Activated naive CD8-positive, alpha-beta T cell (primary cell): ENCODE data around the gene LDB2.

Experiments used
- H3K27ac Mint-ChIP-seq: one replicate; pipeline ENCODE4 v1.8.0; 2021; ENCODE audit warnings: mixed read lengths
- H3K27me3 Mint-ChIP-seq: one replicate; pipeline ENCODE4 v1.8.0; 2021; ENCODE audit warnings: mixed read lengths
- H3K36me3 Mint-ChIP-seq: one replicate; pipeline ENCODE4 v1.8.0; 2021; ENCODE audit warnings: mixed read lengths
- H3K4me1 Mint-ChIP-seq: one replicate; pipeline ENCODE4 v1.8.0; 2021; ENCODE audit warnings: low read depth, mixed read lengths
- H3K4me3 Mint-ChIP-seq: one replicate; pipeline ENCODE4 v1.8.0; 2021; ENCODE audit warnings: mild to moderate bottlenecking, mixed read lengths
- H3K9me3 Mint-ChIP-seq: one replicate; pipeline ENCODE4 v1.8.0; 2021; ENCODE audit warnings: low read depth, mixed read lengths

The LDB2 gene

DNA sequence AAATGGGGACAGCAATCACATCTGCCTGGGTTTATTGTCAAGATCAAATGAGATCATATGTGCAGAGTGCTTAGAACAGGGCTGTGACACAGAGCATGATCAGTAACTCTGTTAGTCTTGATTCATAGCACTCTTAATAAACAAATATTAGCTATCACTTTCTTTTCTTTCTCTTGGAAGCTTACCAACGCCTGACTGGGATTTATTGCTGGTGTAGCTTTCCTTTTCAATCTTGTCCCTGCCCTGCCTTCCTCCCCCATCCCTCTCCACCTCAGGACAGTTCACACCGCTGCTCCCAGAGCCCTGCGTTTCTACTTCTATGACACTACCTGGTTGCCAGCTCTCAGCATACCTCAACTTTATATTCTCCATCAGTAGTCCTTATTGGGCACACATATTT lies 120.7 kb downstream of the LDB2 start:
- H3K4me1 Mint-ChIP-seq = no peaks in the 10 kb centered on the region
- no peak overlapping the region for H3K4me3 Mint-ChIP-seq
- H3K9me3 Mint-ChIP-seq = no peaks in the 10 kb centered on the region
- no peaks in the 10 kb centered on the region for H3K36me3 Mint-ChIP-seq
- no peak overlapping the region for H3K27ac Mint-ChIP-seq
- H3K27me3 Mint-ChIP-seq = peaks cover 2% of the 10 kb centered on the region

DNA sequence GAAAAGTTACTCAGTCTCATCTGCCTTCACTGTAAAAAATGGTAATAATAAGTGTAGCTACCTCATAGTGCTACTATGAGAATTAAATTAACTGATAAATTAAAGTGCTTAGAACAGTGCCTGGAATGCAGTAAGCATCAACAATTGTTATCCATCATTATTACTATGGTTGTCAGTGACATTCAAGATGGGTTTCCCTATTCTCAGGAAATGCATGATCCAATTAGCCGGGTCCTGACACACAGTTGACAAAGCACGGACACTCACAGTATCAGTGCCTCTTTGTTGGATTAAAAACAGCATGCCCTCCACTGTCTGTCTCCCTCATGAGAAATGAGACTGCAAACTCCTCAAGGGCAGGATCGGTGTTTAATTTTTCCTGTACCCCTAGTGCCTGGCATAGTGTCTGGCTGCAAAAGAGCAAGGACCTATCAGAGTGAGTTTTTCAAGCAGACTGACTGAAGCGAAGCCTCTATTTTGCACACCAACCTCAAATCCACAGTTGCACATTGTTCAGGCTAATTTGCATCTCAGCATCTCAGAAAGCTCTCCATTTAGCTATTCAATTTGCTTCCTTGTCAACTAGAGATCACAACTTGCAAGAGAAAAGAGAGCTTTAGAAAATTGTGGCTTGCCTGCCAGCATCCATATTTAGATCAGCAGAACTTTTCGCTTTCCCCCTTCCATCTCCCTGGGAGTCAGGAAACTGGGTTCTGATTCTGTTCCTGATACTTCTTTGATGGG lies 122.9 kb downstream of the LDB2 start:
- no peaks in the 10 kb centered on the region for H3K4me1 Mint-ChIP-seq
- H3K4me3 Mint-ChIP-seq = no peak overlapping the region
- no peaks in the 10 kb centered on the region for H3K9me3 Mint-ChIP-seq
- no peaks in the 10 kb centered on the region for H3K36me3 Mint-ChIP-seq
- no peak overlapping the region for H3K27ac Mint-ChIP-seq
- H3K27me3 Mint-ChIP-seq = peaks cover 5% of the 10 kb centered on the region

DNA sequence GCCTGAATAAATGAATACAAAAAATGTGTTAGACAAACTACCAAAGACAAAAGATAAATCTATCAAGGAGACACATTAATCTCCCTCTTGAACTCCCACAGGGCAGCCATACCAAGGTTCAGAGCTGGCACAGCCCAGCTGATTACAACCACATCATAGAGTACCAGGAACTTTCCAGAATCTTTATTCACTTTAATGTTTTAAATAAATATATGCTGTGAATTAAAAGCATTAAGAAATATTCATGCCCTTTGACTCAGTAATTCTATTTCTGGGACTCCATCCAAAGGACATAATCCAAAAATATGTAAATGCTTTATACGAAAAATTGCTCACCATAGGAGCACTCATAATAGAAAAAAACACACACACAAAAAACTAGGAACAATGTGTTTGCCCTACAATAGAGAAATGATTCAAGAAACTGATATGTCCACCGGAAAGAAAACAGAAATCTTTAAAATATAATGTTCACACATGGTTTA lies 126.0 kb downstream of the LDB2 start:
- Mint-ChIP-seq H3K27me3 (peaks cover 5% of the 10 kb centered on the region), H3K4me3 (no peak overlapping the region), H3K36me3 (no peaks in the 10 kb centered on the region), H3K27ac (no peak overlapping the region), H3K9me3 (no peaks in the 10 kb centered on the region), H3K4me1 (no peaks in the 10 kb centered on the region)

DNA sequence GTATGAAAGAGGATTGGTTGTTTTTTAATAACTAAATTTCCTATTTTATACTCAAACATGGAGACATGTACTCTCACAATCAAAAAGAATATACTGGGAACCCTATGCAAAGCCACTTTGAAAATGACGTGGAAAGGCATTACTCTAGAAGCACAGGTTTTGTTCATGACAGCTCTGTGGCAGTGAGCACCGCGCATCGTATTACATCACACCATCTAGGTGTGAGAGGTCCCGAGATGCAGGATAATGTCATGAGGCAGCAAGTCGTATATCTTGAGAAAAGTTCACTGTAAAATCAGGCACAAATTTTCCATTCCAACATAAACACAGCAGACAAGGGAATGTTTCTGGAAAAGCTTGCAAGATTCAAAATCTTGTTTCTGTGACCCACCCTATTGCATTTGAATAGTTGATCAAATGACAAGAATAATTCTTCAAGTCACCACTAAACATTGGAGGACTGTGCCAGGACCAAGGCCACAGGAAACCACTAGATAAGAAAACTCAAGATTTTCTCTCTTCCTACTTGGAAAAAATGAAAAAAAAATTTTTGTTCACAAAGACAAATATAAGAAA lies 127.6 kb downstream of the LDB2 start:
- H3K36me3 Mint-ChIP-seq = no peaks in the 10 kb centered on the region
- H3K4me1 Mint-ChIP-seq = no peaks in the 10 kb centered on the region
- peaks cover 5% of the 10 kb centered on the region for H3K27me3 Mint-ChIP-seq
- H3K4me3 Mint-ChIP-seq = no peak overlapping the region
- no peak overlapping the region for H3K27ac Mint-ChIP-seq
- no peaks in the 10 kb centered on the region for H3K9me3 Mint-ChIP-seq

DNA sequence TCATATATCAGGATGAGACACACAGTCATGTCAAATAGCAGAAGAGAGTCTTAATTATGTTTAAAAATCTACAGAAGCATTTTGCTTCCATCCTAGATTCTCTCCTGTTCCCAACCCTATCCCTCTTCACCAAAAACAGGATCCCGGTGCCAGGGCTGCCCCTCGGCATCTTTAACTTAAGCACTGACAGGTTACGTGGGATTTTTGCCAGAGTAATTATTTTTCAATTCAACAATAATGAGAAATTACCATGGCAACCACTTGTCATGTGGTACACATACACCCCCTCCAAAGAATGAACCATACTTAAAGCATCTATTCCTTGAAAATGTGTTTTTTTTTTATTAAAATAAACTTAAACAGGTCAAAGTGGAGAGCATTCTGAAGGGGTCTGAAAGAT lies 130.6 kb downstream of the LDB2 start:
- Mint-ChIP-seq H3K27ac (no peak overlapping the region), H3K9me3 (no peaks in the 10 kb centered on the region), H3K4me3 (no peak overlapping the region), H3K36me3 (no peaks in the 10 kb centered on the region), H3K4me1 (no peaks in the 10 kb centered on the region), H3K27me3 (peaks cover 3% of the 10 kb centered on the region)

DNA sequence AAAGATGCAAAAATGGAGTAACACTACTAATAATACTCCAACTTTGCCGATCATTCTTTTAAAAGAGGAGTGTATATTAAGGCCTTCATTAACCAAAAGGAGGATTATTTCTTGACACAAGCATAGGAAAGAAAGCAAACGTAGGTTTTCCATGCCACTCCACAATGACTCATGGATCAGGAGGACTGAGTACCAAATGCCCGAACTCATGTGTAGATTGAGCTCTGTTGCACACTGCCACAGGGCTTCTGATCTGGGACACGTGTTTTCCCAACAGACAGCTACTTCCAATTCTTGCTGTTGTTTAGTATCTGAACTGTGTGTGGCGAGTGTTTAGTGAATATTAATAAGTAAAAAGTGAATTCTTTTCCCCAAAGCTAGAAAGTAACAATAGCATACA lies 131.2 kb downstream of the LDB2 start:
- Mint-ChIP-seq H3K4me1 (no peaks in the 10 kb centered on the region), H3K36me3 (no peaks in the 10 kb centered on the region), H3K27ac (no peak overlapping the region), H3K27me3 (peaks cover 3% of the 10 kb centered on the region), H3K4me3 (no peak overlapping the region), H3K9me3 (no peaks in the 10 kb centered on the region)

DNA sequence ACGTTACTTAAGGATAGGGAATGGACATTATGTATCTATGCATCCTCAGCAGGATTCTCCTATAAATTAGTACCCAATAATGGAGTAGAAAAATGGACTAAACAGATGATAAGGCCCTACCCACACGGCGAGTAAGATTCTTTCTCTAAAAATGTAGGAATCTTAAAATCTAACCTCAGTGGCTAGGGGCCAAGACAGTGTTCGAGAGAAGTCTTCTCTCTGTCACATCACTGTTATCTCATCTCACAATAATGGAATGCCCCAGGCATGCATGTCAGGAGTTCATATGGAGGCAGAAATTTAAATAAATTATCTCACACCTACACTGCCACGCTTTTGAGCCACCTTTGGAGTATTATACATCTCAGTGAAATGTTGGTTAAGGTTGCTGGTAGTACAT lies 132.9 kb downstream of the LDB2 start:
- Mint-ChIP-seq H3K27ac (no peak overlapping the region), H3K27me3 (no peaks in the 10 kb centered on the region), H3K36me3 (no peaks in the 10 kb centered on the region), H3K4me3 (no peak overlapping the region), H3K4me1 (no peaks in the 10 kb centered on the region), H3K9me3 (no peaks in the 10 kb centered on the region)

DNA sequence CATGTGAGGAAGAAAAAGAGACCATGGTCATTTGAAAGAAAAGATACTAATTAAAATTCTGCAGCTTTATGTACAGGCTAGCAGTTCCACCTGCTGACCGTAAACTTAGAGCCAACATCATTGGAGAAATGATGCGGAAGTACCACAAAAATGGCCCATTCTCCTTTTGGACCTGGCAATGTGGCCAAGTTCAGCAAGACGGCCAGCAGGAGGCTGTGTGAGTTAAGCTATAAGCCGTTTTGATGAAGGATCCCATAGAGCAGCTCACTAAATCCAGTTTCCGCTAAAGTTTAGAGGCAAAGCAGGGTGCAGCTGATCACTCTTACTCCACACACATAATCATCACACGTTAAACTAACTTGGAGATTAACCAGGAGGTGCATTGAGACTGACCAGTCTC lies 133.8 kb downstream of the LDB2 start:
- Mint-ChIP-seq H3K36me3 (no peaks in the 10 kb centered on the region), H3K27ac (no peak overlapping the region), H3K4me1 (no peaks in the 10 kb centered on the region), H3K9me3 (no peaks in the 10 kb centered on the region), H3K27me3 (no peaks in the 10 kb centered on the region), H3K4me3 (no peak overlapping the region)

DNA sequence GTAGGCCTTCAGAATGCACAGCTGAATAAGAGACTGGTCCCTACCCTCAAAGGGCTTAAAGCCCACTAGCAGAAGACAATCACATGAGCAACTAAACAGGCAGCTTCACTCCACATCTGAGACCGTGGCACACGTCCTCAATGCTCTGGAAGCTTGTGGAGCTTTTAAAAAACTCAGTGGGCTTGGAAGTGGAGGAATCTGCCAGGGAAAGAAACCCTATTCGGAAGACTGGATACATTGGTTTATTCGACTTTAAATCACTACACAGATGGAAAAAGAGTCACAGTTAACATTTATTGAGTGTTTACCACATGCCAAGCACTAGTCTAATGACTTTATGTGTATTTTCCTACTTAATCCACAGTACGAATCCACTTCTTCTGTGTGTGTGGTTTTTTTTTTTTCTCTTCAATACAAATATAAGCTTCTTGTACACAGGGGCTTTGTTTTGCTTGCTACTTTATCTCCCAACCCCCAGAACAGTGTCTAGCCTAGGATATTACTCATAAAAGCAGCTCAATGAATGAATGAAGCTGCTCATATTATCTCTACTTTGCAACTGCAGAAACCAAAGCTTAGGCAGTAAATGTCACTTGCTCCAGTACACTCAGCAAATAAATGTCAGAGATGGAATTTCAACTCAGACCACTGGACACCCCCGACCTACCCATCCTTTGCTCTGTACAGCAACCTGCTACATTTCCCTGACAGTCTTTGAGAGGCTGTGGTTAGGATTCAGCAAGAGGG lies 137.7 kb downstream of the LDB2 start:
- Mint-ChIP-seq H3K36me3 (no peaks in the 10 kb centered on the region), H3K27me3 (no peaks in the 10 kb centered on the region), H3K4me3 (no peak overlapping the region), H3K4me1 (no peaks in the 10 kb centered on the region), H3K9me3 (no peaks in the 10 kb centered on the region), H3K27ac (no peak overlapping the region)

DNA sequence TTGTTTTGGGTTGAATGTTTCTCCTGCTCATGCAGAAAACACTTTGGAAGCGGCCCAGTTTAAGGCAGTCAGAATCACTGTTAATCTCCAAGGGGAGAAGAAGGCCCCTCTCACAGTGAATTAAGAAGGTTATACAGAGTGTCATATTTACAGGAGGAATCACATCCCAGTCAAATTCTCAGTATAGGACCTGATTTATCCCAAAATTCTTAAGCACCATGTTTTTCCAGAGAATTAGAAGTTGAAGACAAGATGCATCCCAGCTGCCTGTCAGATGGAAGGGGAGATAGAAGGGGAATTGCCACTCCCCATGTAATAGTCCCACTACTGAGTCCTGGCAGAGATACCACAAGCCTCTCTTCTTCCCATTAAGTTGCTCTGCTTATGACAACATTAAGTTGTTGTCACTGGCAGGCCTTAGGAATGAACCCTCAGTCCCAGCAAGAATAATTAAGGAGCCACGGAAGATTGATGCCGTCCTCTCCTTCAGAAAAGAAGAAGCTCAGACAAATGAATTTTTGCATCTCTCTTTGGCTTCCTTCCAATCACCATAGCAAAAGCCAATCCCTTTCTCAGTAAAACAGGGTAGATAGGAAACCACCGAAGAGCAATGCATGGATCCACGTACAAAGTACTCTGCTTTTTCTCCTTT lies 138.4 kb downstream of the LDB2 start:
- no peaks in the 10 kb centered on the region for H3K4me1 Mint-ChIP-seq
- H3K9me3 Mint-ChIP-seq = no peaks in the 10 kb centered on the region
- no peak overlapping the region for H3K27ac Mint-ChIP-seq
- no peaks in the 10 kb centered on the region for H3K27me3 Mint-ChIP-seq
- no peak overlapping the region for H3K4me3 Mint-ChIP-seq
- H3K36me3 Mint-ChIP-seq = no peaks in the 10 kb centered on the region

DNA sequence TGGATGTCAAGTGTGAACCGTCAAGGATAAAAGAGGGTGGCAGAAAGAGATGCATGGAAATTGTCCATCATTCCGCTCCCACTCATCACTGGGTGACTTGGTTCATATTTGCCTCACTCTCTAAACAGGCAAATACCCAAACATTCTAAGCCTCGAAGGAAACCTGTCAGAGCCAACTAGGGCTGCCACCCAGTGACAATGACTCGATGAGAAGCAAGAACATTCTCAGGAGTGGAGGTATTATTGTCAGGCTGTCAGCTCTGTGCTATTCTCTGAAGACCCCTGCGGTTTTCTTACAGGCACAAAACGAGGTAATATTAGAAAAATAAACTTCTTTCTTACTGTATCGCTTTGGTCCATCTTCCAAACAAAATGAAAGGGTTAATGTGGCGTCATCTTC lies 139.6 kb downstream of the LDB2 start:
- Mint-ChIP-seq H3K4me1 (no peaks in the 10 kb centered on the region), H3K9me3 (no peaks in the 10 kb centered on the region)

DNA sequence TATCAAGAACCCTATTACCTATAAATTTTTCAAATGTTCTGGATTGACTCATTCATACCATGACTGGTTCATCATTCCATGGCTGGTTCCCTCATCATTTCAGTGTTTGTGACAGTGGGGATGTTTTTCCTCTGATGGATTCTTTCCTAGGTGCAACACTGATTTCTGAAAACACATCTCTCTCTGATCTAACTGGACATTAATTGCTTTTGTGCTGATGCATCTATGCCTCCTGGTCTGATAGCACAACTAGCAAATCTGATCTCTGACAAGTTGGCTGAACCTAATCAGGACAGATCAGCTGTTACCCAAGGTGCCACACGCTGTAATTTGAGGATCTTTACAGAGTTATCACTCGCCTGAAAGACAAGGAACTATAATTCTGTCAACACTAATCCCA lies 140.2 kb downstream of the LDB2 start:
- Mint-ChIP-seq H3K9me3 (no peaks in the 10 kb centered on the region), H3K27me3 (no peaks in the 10 kb centered on the region), H3K27ac (no peak overlapping the region), H3K4me1 (no peaks in the 10 kb centered on the region), H3K36me3 (no peaks in the 10 kb centered on the region), H3K4me3 (no peak overlapping the region)

More for the DNA sequence above, 139.6 kb downstream of the LDB2 start:
- Mint-ChIP-seq H3K27ac (no peak overlapping the region), H3K27me3 (no peaks in the 10 kb centered on the region), H3K4me3 (no peak overlapping the region), H3K36me3 (no peaks in the 10 kb centered on the region)

DNA sequence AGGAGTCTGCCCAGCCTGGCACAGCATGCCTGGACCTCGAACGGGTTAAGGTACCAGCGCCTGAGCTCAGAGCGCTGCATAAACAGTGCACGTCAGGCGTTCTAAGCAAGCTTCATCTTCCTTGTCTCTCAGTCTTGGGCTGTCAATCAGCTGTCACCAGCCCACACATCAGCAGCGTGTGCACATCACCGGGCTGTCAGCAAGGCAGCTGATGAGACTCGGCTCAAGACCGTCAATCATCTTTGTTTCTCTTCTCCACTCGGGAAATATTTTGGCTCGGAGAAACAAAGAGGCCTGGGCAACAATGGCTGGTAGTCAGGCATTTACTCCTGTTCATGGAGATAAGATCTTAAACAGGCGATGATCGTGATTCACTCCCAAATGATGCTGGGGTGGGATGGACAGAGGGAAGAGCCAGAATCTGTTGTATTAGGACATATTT lies 141.3 kb downstream of the LDB2 start:
- no peak overlapping the region for H3K27ac Mint-ChIP-seq
- H3K9me3 Mint-ChIP-seq = no peaks in the 10 kb centered on the region
- H3K4me1 Mint-ChIP-seq = no peaks in the 10 kb centered on the region
- H3K36me3 Mint-ChIP-seq = no peaks in the 10 kb centered on the region
- no peak overlapping the region for H3K4me3 Mint-ChIP-seq
- H3K27me3 Mint-ChIP-seq = no peaks in the 10 kb centered on the region

DNA sequence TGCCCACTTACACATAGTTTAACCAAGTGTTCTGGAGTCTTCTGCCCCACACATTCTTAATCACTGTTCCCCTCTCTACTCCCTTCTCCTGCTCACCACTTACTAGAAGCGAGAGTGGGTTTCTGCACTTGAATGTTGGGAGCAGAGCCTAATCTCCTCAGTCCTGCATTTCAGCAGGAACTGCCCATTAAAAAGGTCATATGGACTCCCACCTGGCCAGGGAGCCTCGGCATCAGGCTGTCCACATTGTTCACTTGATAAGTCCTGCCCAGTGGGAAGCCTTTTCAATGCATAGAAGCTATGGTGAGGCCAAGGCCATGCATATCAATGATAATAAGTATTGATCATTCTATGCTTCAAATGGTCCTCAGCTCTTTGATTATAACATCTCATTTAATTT lies 144.3 kb downstream of the LDB2 start:
- Mint-ChIP-seq H3K27me3 (no peaks in the 10 kb centered on the region), H3K4me1 (no peaks in the 10 kb centered on the region), H3K9me3 (no peaks in the 10 kb centered on the region), H3K4me3 (no peak overlapping the region), H3K27ac (no peak overlapping the region), H3K36me3 (no peaks in the 10 kb centered on the region)

DNA sequence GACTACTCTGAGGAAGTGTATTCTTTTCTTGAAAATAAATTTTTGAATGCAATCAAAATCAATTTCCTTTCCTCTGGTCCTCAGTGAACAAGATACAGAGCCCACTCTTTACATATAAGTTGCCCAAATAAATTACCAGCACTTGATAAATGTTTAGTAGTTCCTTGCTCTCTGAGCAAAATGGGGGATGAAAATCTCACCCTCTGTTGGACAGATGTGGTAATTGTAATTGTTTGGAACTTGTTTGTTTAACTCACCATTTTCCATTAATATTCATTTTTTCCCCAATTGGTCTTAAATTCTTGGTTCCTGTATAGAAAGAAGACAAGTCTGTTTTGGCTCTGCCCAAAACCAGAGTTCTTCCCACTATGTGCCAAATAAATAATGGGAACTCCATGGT lies 146.3 kb downstream of the LDB2 start:
- Mint-ChIP-seq H3K27me3 (no peaks in the 10 kb centered on the region), H3K27ac (no peak overlapping the region), H3K9me3 (no peaks in the 10 kb centered on the region), H3K4me3 (no peak overlapping the region), H3K4me1 (no peaks in the 10 kb centered on the region), H3K36me3 (no peaks in the 10 kb centered on the region)
